Calu3 (cell line): ENCODE measurements around the gene CDCP2. TPM values are rescaled to one million over a fixed set of nuclear protein-coding genes. Genes with fewer than 3 reads are reported as not detected.

Source experiments
- BruUV-seq: library from RNA; stranded (reverse); fragments of 400-500 nt; replicated peaks from 2 replicates; lab custom pipeline; 2021; lab: Mats Ljungman, UMichigan
- CTCF ChIA-PET: fragments of 300-600 bp; sonication (Branson Sonifier 250); formaldehyde crosslinking; loops from one replicate; lab custom pipeline; 2022; ENCODE audit warnings: antibody characterized with exemption; lab: Charles Lee
- DNase-seq: peaks from one replicate; pipeline ENCODE4 v3.0.0; 2022
- H3K27ac Mint-ChIP-seq: one replicate; pipeline ENCODE4 v1.8.0; 2022; ENCODE audit warnings: mixed read lengths; ENCODE audit not compliant: unreplicated experiment
- H3K27me3 Mint-ChIP-seq: one replicate; pipeline ENCODE4 v1.8.0; 2022; ENCODE audit warnings: mixed read lengths; ENCODE audit not compliant: unreplicated experiment
- H3K36me3 Mint-ChIP-seq: one replicate; pipeline ENCODE4 v1.8.0; 2022; ENCODE audit warnings: mild to moderate bottlenecking, moderate library complexity, mixed read lengths; ENCODE audit not compliant: insufficient read depth, unreplicated experiment
- H3K4me1 Mint-ChIP-seq: one replicate; pipeline ENCODE4 v1.8.0; 2022; ENCODE audit warnings: mild to moderate bottlenecking, low read depth, mixed read lengths; ENCODE audit not compliant: unreplicated experiment
- H3K4me3 Mint-ChIP-seq: one replicate; pipeline ENCODE4 v1.8.0; 2022; ENCODE audit warnings: mild to moderate bottlenecking, low read depth, moderate library complexity, mixed read lengths; ENCODE audit not compliant: unreplicated experiment
- H3K9me3 Mint-ChIP-seq: one replicate; pipeline ENCODE4 v1.8.0; 2022; ENCODE audit warnings: low read depth, mixed read lengths; ENCODE audit not compliant: unreplicated experiment
- CTCF ChIP-seq: fragments of 200-600 bp; IDR thresholded peaks from one replicate; pipeline ENCODE4 v1.8.0; 2022; ENCODE audit warnings: antibody characterized with exemption; ENCODE audit not compliant: unreplicated experiment
- intact Hi-C: fragments of 100-400 bp; cut with micrococcal nuclease; formaldehyde crosslinking; loops from one replicate; pipeline ENCODE4 v1.10.0; 2022; ENCODE audit not compliant: unreplicated experiment
- total RNA-seq: library from RNA; stranded (reverse); gene quantifications from 2 replicates; pipeline ENCODE4 v1.2.3, GENCODE V29; 2022

CDCP2 gene
- total RNA-seq, 1 experiment from 2014 or later, result not detected

DNA sequence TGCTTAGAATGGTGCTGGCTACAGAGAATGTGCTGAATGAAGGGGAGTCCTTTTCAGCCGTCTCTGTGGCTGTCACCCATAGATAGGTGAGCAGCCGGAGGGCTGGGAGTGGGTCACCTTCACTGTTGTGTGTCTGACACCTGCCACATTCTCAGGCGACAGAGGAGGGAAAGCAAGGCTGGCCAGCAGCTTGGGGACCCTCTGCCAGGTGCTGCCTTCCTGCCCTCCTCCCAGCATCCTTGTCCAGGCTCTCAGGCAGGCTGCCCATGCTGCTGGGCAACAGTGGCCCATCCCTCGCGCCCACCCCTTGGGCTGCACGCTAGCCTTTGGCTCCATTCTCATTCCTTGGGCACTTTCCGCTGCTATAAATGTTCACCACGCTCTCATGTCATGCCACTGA lies 24.9 kb upstream of the CDCP2 start:
- H3K4me1 Mint-ChIP-seq, result no peaks in the 10 kb centered on the region
- H3K27ac Mint-ChIP-seq, result no peak overlapping the region
- CTCF ChIA-PET, result no interaction called here
- intact Hi-C loops, result no loop called here
- no peaks in the 10 kb centered on the region for H3K27me3 Mint-ChIP-seq
- no TSS peak for BruUV-seq
- H3K36me3 Mint-ChIP-seq, result no peaks in the 10 kb centered on the region
- no peaks in the 10 kb centered on the region for H3K9me3 Mint-ChIP-seq
- no peak for DNase-seq
- H3K4me3 Mint-ChIP-seq, result no peak overlapping the region
- no peak for TF ChIP-seq CTCF

- Mint-ChIP-seq H3K27me3 (no peaks in the 10 kb centered on the region), H3K4me3 (no peak overlapping the region), H3K27ac (no peak overlapping the region), H3K36me3 (no peaks in the 10 kb centered on the region), H3K4me1 (no peaks in the 10 kb centered on the region), H3K9me3 (no peaks in the 10 kb centered on the region)
- no peak for DNase-seq
- intact Hi-C loops, result no loop called here
- no TSS peak for BruUV-seq
- TF ChIP-seq CTCF, result no peak
- CTCF ChIA-PET, result no interaction called here
Observed at GRCh38 chr1:54176621-54177327, 24.0 kb upstream of the CDCP2 start.

DNA sequence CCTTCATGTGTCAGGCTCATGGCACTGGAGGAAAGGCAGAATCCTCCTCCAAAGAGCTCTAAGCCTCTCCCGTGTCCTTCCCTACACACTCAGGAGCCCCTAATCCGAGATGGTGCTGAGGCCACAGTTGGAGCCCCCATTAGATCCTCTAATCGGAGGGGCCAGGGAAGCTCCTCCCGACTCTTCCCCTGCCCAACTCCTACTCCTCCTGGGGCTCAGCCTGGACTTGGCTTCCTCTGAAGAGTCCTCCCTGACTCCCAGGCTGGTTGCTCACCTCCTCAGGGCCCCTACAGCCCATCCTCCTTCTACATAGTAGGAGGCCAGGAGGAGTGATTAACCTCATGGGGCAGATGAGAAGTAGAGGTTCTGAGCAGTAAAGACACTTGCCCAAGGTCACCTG lies 21.3 kb upstream of the CDCP2 start:
- DNase-seq, result no peak
- Mint-ChIP-seq H3K4me1 (no peaks in the 10 kb centered on the region), H3K27ac (no peak overlapping the region), H3K4me3 (no peak overlapping the region), H3K27me3 (no peaks in the 10 kb centered on the region), H3K36me3 (no peaks in the 10 kb centered on the region), H3K9me3 (no peaks in the 10 kb centered on the region)
- CTCF ChIA-PET, result no interaction called here
- TF ChIP-seq CTCF, result no peak
- no TSS peak for BruUV-seq
- intact Hi-C loops, result no loop called here

DNA sequence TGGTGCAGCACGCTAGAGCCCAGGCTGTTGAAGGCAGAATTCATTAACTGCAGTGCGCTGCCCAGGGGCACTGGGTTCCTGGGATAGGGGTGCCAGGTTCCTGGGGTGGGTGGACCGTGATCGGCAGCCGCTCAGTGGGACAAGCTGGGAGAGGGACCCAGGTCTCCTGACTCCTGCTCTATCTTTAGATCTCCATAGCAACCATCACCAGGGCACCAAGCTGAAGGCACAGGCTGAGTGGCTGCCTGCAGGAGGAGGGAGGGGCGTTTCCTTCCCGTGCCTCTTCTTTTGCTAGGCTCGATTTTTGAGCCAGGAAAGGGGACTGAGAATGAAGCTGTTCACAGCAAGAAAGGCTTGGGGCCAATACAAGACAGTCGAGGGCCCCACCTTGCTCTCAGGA lies 20.9 kb upstream of the CDCP2 start:
- no peak for DNase-seq
- no TSS peak for BruUV-seq
- Mint-ChIP-seq H3K36me3 (no peaks in the 10 kb centered on the region), H3K9me3 (no peaks in the 10 kb centered on the region), H3K4me1 (no peaks in the 10 kb centered on the region), H3K4me3 (no peak overlapping the region), H3K27me3 (no peaks in the 10 kb centered on the region), H3K27ac (no peak overlapping the region)
- intact Hi-C loops, result no loop called here
- CTCF ChIA-PET, result no interaction called here
- no peak for TF ChIP-seq CTCF
